ENCODE measurements around the gene C6orf62.

C6orf62 gene

DNA sequence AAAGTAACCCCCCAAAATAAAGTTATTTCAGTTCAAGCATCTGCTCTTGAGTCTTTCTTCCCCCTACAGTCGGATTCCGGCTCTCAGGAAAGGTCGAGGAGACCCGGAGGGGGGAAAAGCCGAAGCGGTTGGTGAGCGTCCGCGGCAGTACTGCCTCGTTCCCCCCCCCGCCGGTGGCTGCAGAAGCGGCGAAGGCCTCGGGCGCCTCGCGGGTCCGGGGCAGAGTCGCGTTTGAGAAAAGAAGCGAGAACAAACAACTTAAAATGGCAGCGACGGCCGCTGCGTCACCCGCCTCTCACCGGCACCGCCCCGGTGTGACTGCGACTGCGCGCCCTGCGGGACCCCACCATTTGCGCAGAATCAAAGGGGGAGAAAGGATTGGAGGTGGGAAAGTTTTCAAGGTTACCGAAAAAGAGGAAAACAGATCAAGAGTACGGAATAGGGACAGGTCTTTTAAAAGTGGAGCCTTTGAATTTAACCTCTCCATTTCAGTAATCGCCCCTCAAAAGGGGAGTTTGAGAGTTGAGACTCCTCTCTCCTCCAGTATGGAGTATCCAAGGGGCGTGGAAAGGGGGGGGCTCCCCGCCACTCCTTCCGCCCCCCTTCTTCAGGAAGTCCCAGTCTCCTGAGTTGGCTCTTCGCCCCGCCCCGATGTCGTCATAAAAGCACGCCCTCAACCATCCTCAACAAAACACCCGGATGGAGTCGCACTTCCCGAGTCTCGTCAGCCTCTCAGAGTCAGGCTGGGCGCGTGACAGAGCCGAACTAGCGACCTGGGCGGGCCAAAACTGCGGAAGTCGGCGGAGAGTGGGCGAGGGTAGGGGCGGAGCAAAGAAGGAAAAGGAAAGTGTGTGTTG lies 1.9 kb upstream of the C6orf62 start (continued):
- no peak for TF ChIP-seq ZNF544 (tag by site-specific recombination; IDR thresholded peaks at IDR 0.05)
- no peak for TF ChIP-seq MEIS1 (CRISPR knock-in tag; IDR thresholded peaks at IDR 0.05; ENCODE audit: borderline replicate concordance)
- peak; percentile 68; the same call in 1 of the 2 replicates for TF ChIP-seq ZNF394 (tag by site-specific recombination; IDR thresholded peaks at IDR 0.05; ENCODE audit: borderline replicate concordance)
- peak; percentile 77 for TF ChIP-seq KLF10 (tag by site-specific recombination; IDR thresholded peaks at IDR 0.05)
- peak; percentile 97 for TF ChIP-seq SP2 (tag by site-specific recombination; IDR thresholded peaks at IDR 0.05)
- peak; percentile 99 for TF ChIP-seq KLF8 (tag by site-specific recombination; IDR thresholded peaks at IDR 0.05)
- TF ChIP-seq ZNF747 (tag by site-specific recombination; IDR thresholded peaks at IDR 0.05) = no peak
- TF ChIP-seq, protein P1, sequence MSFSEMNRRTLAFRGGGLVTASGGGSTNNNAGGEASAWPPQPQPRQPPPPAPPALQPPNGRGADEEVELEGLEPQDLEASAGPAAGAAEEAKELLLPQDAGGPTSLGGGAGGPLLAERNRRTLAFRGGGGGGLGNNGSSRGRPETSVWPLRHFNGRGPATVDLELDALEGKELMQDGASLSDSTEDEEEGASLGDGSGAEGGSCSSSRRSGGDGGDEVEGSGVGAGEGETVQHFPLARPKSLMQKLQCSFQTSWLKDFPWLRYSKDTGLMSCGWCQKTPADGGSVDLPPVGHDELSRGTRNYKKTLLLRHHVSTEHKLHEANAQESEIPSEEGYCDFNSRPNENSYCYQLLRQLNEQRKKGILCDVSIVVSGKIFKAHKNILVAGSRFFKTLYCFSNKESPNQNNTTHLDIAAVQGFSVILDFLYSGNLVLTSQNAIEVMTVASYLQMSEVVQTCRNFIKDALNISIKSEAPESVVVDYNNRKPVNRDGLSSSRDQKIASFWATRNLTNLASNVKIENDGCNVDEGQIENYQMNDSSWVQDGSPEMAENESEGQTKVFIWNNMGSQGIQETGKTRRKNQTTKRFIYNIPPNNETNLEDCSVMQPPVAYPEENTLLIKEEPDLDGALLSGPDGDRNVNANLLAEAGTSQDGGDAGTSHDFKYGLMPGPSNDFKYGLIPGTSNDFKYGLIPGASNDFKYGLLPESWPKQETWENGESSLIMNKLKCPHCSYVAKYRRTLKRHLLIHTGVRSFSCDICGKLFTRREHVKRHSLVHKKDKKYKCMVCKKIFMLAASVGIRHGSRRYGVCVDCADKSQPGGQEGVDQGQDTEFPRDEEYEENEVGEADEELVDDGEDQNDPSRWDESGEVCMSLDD (tag by site-specific recombination; IDR thresholded peaks at IDR 0.05) = no peak; the same call in none of the 2 replicates
- TF ChIP-seq ZBTB7A (tag by site-specific recombination; IDR thresholded peaks at IDR 0.05; ENCODE audit: low read depth) = 0 out of 2 replicates have a peak, but pooled peaks have one; percentile 23
- no peak for TF ChIP-seq ZNF274 (IDR thresholded peaks at IDR 0.05; ENCODE audit: low read length)
- TF ChIP-seq ZNF274 (tag by site-specific recombination; IDR thresholded peaks at IDR 0.05; ENCODE audit: borderline replicate concordance) = no peak
- TF ChIP-seq, protein P2, sequence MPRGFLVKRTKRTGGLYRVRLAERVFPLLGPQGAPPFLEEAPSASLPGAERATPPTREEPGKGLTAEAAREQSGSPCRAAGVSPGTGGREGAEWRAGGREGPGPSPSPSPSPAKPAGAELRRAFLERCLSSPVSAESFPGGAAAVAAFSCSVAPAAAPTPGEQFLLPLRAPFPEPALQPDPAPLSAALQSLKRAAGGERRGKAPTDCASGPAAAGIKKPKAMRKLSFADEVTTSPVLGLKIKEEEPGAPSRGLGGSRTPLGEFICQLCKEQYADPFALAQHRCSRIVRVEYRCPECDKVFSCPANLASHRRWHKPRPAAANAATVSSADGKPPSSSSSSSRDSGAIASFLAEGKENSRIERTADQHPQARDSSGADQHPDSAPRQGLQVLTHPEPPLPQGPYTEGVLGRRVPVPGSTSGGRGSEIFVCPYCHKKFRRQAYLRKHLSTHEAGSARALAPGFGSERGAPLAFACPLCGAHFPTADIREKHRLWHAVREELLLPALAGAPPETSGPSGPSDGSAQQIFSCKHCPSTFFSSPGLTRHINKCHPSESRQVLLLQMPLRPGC (tag by site-specific recombination; IDR thresholded peaks at IDR 0.05) = no peak
- 0 out of 2 replicates have a peak, but pooled peaks have one; percentile 15 for TF ChIP-seq ZNF37A (tag by site-specific recombination; IDR thresholded peaks at IDR 0.05)
- TF ChIP-seq, protein P3, sequence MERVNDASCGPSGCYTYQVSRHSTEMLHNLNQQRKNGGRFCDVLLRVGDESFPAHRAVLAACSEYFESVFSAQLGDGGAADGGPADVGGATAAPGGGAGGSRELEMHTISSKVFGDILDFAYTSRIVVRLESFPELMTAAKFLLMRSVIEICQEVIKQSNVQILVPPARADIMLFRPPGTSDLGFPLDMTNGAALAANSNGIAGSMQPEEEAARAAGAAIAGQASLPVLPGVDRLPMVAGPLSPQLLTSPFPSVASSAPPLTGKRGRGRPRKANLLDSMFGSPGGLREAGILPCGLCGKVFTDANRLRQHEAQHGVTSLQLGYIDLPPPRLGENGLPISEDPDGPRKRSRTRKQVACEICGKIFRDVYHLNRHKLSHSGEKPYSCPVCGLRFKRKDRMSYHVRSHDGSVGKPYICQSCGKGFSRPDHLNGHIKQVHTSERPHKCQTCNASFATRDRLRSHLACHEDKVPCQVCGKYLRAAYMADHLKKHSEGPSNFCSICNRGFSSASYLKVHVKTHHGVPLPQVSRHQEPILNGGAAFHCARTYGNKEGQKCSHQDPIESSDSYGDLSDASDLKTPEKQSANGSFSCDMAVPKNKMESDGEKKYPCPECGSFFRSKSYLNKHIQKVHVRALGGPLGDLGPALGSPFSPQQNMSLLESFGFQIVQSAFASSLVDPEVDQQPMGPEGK (tag by site-specific recombination; IDR thresholded peaks at IDR 0.05) = peak; percentile 96; the same call in 1 of the 2 replicates
- TF ChIP-seq, protein P4, sequence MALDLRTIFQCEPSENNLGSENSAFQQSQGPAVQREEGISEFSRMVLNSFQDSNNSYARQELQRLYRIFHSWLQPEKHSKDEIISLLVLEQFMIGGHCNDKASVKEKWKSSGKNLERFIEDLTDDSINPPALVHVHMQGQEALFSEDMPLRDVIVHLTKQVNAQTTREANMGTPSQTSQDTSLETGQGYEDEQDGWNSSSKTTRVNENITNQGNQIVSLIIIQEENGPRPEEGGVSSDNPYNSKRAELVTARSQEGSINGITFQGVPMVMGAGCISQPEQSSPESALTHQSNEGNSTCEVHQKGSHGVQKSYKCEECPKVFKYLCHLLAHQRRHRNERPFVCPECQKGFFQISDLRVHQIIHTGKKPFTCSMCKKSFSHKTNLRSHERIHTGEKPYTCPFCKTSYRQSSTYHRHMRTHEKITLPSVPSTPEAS (tag by site-specific recombination; IDR thresholded peaks at IDR 0.05) = no peak
- TF ChIP-seq ZNF302 (tag by site-specific recombination; IDR thresholded peaks at IDR 0.05; ENCODE audit: low read depth) = no peak
- TF ChIP-seq ZNF2 (tag by site-specific recombination; IDR thresholded peaks at IDR 0.05) = no peak; the same call in 1 of the 2 replicates
- no peak for TF ChIP-seq ZNF707 (tag by site-specific recombination; IDR thresholded peaks at IDR 0.05)
- TF ChIP-seq, protein P5, sequence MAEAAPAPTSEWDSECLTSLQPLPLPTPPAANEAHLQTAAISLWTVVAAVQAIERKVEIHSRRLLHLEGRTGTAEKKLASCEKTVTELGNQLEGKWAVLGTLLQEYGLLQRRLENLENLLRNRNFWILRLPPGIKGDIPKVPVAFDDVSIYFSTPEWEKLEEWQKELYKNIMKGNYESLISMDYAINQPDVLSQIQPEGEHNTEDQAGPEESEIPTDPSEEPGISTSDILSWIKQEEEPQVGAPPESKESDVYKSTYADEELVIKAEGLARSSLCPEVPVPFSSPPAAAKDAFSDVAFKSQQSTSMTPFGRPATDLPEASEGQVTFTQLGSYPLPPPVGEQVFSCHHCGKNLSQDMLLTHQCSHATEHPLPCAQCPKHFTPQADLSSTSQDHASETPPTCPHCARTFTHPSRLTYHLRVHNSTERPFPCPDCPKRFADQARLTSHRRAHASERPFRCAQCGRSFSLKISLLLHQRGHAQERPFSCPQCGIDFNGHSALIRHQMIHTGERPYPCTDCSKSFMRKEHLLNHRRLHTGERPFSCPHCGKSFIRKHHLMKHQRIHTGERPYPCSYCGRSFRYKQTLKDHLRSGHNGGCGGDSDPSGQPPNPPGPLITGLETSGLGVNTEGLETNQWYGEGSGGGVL (tag by site-specific recombination; IDR thresholded peaks at IDR 0.05) = no peak; the same call in 1 of the 2 replicates
- peak; percentile 99 for TF ChIP-seq SP3 (tag by site-specific recombination; IDR thresholded peaks at IDR 0.05)
- TF ChIP-seq EGR2 (tag by site-specific recombination; IDR thresholded peaks at IDR 0.05; ENCODE audit: low read depth) = peak; percentile 74
- TF ChIP-seq ZBTB21 (tag by site-specific recombination; IDR thresholded peaks at IDR 0.05) = peak; percentile 78; the same call in 1 of the 2 replicates
- TF ChIP-seq ZNF16 (tag by site-specific recombination; IDR thresholded peaks at IDR 0.05; ENCODE audit: low read depth) = 0 out of 2 replicates have a peak, but pooled peaks have one; percentile 23
- TF ChIP-seq ZNF596 (tag by site-specific recombination; IDR thresholded peaks at IDR 0.05) = no peak
- TF ChIP-seq PRDM1 (tag by site-specific recombination; IDR thresholded peaks at IDR 0.05) = no peak; the same call in 1 of the 2 replicates
- TF ChIP-seq YY1 (tag by site-specific recombination; IDR thresholded peaks at IDR 0.05) = peak; percentile 73
- TF ChIP-seq ZNF175 (tag by site-specific recombination; IDR thresholded peaks at IDR 0.05) = no peak
- no peak for TF ChIP-seq ZNF529 (tag by site-specific recombination; IDR thresholded peaks at IDR 0.05; ENCODE audit: insufficient replicate concordance)
- peak; percentile 72; the same call in 1 of the 2 replicates for TF ChIP-seq ZNF501 (tag by site-specific recombination; IDR thresholded peaks at IDR 0.05)
- TF ChIP-seq ZNF629 (tag by site-specific recombination; IDR thresholded peaks at IDR 0.05) = peak; percentile 97
- TF ChIP-seq SALL2 (tag by site-specific recombination; IDR thresholded peaks at IDR 0.05; ENCODE audit: borderline replicate concordance) = no peak

Data from HEK293 (cell line).